IMR-90 (cell line): Measurements from ENCODE around the gene KRT222.

Experiments used
- CHD1 ChIP-seq: IDR thresholded peaks from 2 replicates; pipeline ENCODE4 v1.6.1; 2012; ENCODE audit warnings: low read depth, low read length, improper control_type of control experiment
- CTCF ChIP-seq: conservative IDR thresholded peaks from 2 replicates; pipeline ENCODE4 v1.5.1; 2012; ENCODE audit warnings: mild to moderate bottlenecking, low read depth, low read length, improper control_type of control experiment
- FOS ChIP-seq: fragments of 150-350 bp; IDR thresholded peaks from 2 replicates; pipeline ENCODE4 v1.6.1; 2016; ENCODE audit warnings: low read depth, low read length
- MAFK ChIP-seq: IDR thresholded peaks from 2 replicates; pipeline ENCODE4 v1.6.1; 2012; ENCODE audit warnings: low read depth, low read length, improper control_type of control experiment
- POLR2A ChIP-seq: IDR thresholded peaks from 2 replicates; pipeline ENCODE4 v1.6.1; 2012; ENCODE audit warnings: mild to moderate bottlenecking, low read depth, low read length
- SMC3 ChIP-seq: fragments of 150-350 bp; IDR thresholded peaks from 2 replicates; pipeline ENCODE4 v1.6.1; 2016; ENCODE audit warnings: low read depth, mild to moderate bottlenecking, antibody characterized with exemption, low read length, moderate library complexity
- USF2 ChIP-seq: fragments of 150-350 bp; IDR thresholded peaks from 2 replicates; pipeline ENCODE4 v1.6.1; 2017; ENCODE audit warnings: mild to moderate bottlenecking, antibody characterized with exemption, low read length, low read depth

GRCh38 chr17:40645943-40646342 lies 19.0 kb downstream of the KRT222 start:
- TF ChIP-seq FOS (no peak), CTCF (no peak), MAFK (peak; percentile 39; the same call in 1 of the 2 replicates), POLR2A (no peak), USF2 (no peak), SMC3 (no peak), CHD1 (no peak)
